Liver (tissue), 9 donors: ENCODE measurements around the gene CCDC71. TPM values are rescaled to one million over a fixed set of nuclear protein-coding genes. Genes with fewer than 3 reads are reported as not detected.

Experiments used
- DNase-seq: peaks from one replicate; pipeline ENCODE4 v3.0.0-alpha.2; 2017; ENCODE audit warnings: low spot score
- H3K27ac ChIP-seq, 2 donors: one replicate each; pipeline ENCODE4 v1.7.0; 2013; ENCODE audit warnings: inconsistent platforms in 2 of 2, low read length in 2 of 2, control low read depth in 1 of 2, low read depth in 1 of 2, mild to moderate bottlenecking in 1 of 2
- H3K27me3 ChIP-seq, 4 donors: one replicate each; pipeline versions ENCODE4 v1.6.1 to v1.7.0; 2013; ENCODE audit warnings: low read length in 3 of 4, inconsistent platforms in 1 of 4, mild to moderate bottlenecking in 1 of 4, moderate library complexity in 1 of 4; ENCODE audit not compliant: control insufficient read depth in 4 of 4, insufficient read depth in 4 of 4
- H3K36me3 ChIP-seq, 4 donors: one replicate each; pipeline versions ENCODE4 v1.6.1 to v1.7.0; 2013; ENCODE audit warnings: low read length in 3 of 4, mild to moderate bottlenecking in 3 of 4, low read depth in 1 of 4, moderate library complexity in 1 of 4; ENCODE audit not compliant: control insufficient read depth in 4 of 4, insufficient read depth in 3 of 4
- H3K4me1 ChIP-seq, 4 donors: one replicate each; pipeline versions ENCODE4 v1.6.1 to v1.7.0; 2013; ENCODE audit warnings: low read length in 3 of 4, mild to moderate bottlenecking in 3 of 4, moderate library complexity in 1 of 4; ENCODE audit not compliant: control insufficient read depth in 4 of 4, insufficient read depth in 4 of 4
- H3K4me3 ChIP-seq, 3 donors: one replicate each; pipeline versions ENCODE4 v1.6.1 to v1.7.0; 2013; ENCODE audit warnings: low read length in 3 of 3, control low read depth in 1 of 3, low read depth in 1 of 3, mild to moderate bottlenecking in 1 of 3
- H3K9ac ChIP-seq, 2 donors: one replicate each; pipeline ENCODE4 v1.7.0; 2013; ENCODE audit warnings: low read length in 2 of 2, mild to moderate bottlenecking in 2 of 2, moderate library complexity in 2 of 2, control low read depth in 1 of 2, low read depth in 1 of 2
- H3K9me3 ChIP-seq, 4 donors: one replicate each; pipeline versions ENCODE4 v1.6.1 to v1.7.0; 2013; ENCODE audit warnings: low read length in 3 of 4; ENCODE audit not compliant: control insufficient read depth in 4 of 4
- EGR1 ChIP-seq, 2 donors: IDR thresholded peaks; 2 replicates each; pipeline ENCODE4 v1.6.1; 2016 to 2018; ENCODE audit warnings: antibody characterized with exemption in 2 of 2, low read depth in 2 of 2
- FOXA1 ChIP-seq: IDR thresholded peaks from 2 replicates; pipeline ENCODE4 v1.6.1; 2016; ENCODE audit warnings: antibody characterized with exemption
- FOXA2 ChIP-seq: IDR thresholded peaks from 2 replicates; pipeline ENCODE4 v1.6.1; 2016; ENCODE audit warnings: antibody characterized with exemption
- GABPA ChIP-seq, 2 donors: IDR thresholded peaks in 1 of 2; conservative IDR thresholded peaks in 1 of 2; 2 replicates each; pipeline ENCODE4 v1.6.1; 2016; ENCODE audit warnings: antibody characterized with exemption in 2 of 2, mild to moderate bottlenecking in 1 of 2, moderate library complexity in 1 of 2
- HNF4A ChIP-seq, 2 donors: conservative IDR thresholded peaks; 2 replicates each; pipeline ENCODE4 v1.6.1; 2016; ENCODE audit warnings: antibody characterized with exemption in 2 of 2, mild to moderate bottlenecking in 2 of 2
- HNF4G ChIP-seq: IDR thresholded peaks from 2 replicates; pipeline ENCODE4 v1.6.1; 2016; ENCODE audit warnings: antibody characterized with exemption
- JUND ChIP-seq, 2 donors: IDR thresholded peaks; 2 replicates each; pipeline ENCODE4 v1.6.1; 2016; ENCODE audit warnings: antibody characterized with exemption in 2 of 2
- NR2F2 ChIP-seq: IDR thresholded peaks from 2 replicates; pipeline ENCODE4 v1.6.1; 2016; ENCODE audit warnings: antibody characterized with exemption
- RXRA ChIP-seq, 2 donors: IDR thresholded peaks; 2 replicates each; pipeline ENCODE4 v1.6.1; 2017 to 2018; ENCODE audit warnings: antibody characterized with exemption in 2 of 2, mild to moderate bottlenecking in 1 of 2
- SP1 ChIP-seq: IDR thresholded peaks from 2 replicates; pipeline ENCODE4 v1.6.1; 2018; ENCODE audit warnings: antibody characterized with exemption, mild to moderate bottlenecking
- TAF1 ChIP-seq: conservative IDR thresholded peaks from 2 replicates; pipeline ENCODE4 v1.6.1; 2016; ENCODE audit warnings: antibody characterized with exemption, mild to moderate bottlenecking
- YY1 ChIP-seq: IDR thresholded peaks from 2 replicates; pipeline ENCODE4 v1.6.1; 2016; ENCODE audit warnings: antibody characterized with exemption, mild to moderate bottlenecking
- WGBS: extraction: QIAGEN DNeasy Blood & Tissue Kit; methylation state at CpG from one replicate; pipeline ENCODE4 v1.1.7; 2013; 5-methylcytosine and 5-hydroxymethylcytosine counted together
- polyA plus RNA-seq, 2 donors: library from polyadenylated mRNA; stranded (reverse) in 1 of 2; unstranded in 1 of 2; fragments of 200-250 nt in 1 of 2; fragments of >200 nt in 1 of 2; fragmentation: Nextera tagmentation in 1 of 2; extraction: Ambion mirVana in 1 of 2; gene quantifications; one replicate each; pipeline versions ENCODE4 v1.2.1 to v1.2.3, GENCODE V29; 2013 to 2015
- total RNA-seq, 2 donors: library from RNA; depleted of rRNA; stranded (reverse); fragments of >200 nt; gene quantifications; one replicate each; pipeline ENCODE4 v1.2.3, GENCODE V29; 2014
- TF ChIP-seq, protein P1 (sequence below): IDR thresholded peaks from 2 replicates; pipeline ENCODE4 v1.6.1; 2016; ENCODE audit warnings: antibody characterized with exemption, mild to moderate bottlenecking
- TF ChIP-seq, protein P2 (sequence below): IDR thresholded peaks from 2 replicates; pipeline ENCODE4 v1.6.1; 2016; ENCODE audit warnings: antibody characterized with exemption
- donor health status: healthy.
- donor health status: healthy.
- donor health status: healthy.
- donor health status: healthy.
- donor health status: healthy.

The CCDC71 gene
- total and polyA plus RNA-seq, 4 donors = 1.1 to 10.7 (median 8.2) TPM

DNA sequence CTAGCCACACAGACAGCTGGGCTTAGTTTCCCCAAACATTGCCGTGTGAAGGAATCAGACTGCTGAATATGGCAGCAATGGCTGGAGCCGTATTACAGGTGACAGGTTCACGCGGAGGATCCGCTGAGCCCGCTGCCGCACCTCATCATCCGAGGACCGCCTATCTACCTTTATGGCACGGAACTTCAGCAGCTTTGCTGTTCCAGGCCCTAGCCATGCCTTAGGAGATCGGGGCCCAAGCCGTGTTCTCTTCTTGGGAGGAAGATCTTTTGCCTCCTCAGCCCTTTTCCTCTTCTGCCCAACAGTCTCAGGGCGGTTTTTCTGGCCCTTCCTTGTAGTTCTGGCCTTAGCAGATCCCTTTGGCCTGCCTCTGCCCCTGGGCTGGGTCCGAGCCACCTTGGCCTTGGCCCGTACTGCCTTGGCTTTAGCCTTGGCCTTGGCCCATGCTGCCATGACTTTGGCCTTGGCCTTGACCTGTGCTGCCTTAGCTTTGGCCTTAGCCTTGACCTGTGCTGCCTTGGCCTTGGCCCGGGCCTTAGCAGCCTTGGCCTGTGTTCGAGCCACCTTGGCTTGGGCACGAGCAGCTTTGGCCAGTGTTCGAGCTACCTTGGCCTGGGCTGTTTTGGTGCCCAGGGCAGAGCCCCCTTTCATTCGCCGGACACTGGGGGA is 3.2 kb downstream of the CCDC71 start:
- Histone ChIP-seq H3K27me3 (no peaks in the 10 kb centered on the region), H3K4me3 (no peak overlapping the region), H3K9ac (no peak overlapping the region), H3K36me3 (peaks cover 0 to 14% (median 12%) of the 10 kb centered on the region in 4 donors), H3K9me3 (no peaks in the 10 kb centered on the region), H3K4me1 (peaks cover 18 to 30% (median 30%) of the 10 kb centered on the region in 4 donors), H3K27ac (no peak overlapping the region)
- TF ChIP-seq EGR1 (IDR thresholded peaks at IDR 0.05; ENCODE audit: low read depth in 2 of 2) = no peak
- no peak for TF ChIP-seq TAF1
- 97% methylated on average over 21 of the region's 21 CpGs for WGBS
- no peak for DNase-seq

DNA sequence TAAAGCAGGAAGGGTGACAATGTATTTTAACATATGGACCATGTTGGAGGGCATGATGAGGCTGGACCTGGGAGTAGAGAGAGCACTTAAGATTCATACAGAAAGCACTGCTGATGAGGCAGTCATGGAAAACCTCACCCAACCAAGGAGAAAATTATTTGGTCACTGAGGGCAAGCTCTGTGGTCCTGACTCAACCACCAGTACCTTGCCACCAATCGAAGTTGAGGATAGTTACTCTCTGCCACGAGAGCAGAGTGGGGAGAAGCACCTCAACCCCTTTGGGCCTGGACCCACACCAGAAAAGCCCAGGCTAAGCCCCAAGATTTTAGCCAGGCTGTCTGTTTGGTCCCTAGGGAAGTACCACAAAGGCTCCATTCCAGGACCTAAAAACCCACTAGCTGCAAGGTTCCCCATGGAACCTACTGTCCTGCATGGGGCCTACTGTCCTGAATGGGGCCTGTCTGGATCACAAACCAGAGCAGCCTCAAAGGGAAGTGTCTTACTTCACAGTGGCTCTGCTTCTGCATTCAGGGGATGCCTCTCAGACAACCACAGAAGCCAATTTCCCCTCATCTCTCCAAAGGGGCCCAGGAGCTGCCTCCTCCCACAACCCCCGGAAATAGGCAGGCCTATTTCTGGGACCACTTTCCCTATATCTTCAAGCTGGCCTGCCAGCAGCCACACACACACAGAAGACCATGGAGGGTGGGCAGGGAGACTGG is 4.2 kb downstream of the CCDC71 start:
- DNase-seq = no peak
- Histone ChIP-seq H3K9me3 (no peaks in the 10 kb centered on the region), H3K4me3 (no peak overlapping the region), H3K27me3 (no peaks in the 10 kb centered on the region), H3K9ac (no peak overlapping the region), H3K4me1 (peaks cover 12 to 22% (median 21%) of the 10 kb centered on the region in 4 donors), H3K36me3 (peaks cover 0 to 14% (median 12%) of the 10 kb centered on the region in 4 donors), H3K27ac (no peak overlapping the region)
- 83% methylated on average over 3 of the region's 3 CpGs for WGBS
- TF ChIP-seq RXRA (IDR thresholded peaks at IDR 0.05) = no peak
- TF ChIP-seq FOXA1 = no peak
- TF ChIP-seq, protein P1, sequence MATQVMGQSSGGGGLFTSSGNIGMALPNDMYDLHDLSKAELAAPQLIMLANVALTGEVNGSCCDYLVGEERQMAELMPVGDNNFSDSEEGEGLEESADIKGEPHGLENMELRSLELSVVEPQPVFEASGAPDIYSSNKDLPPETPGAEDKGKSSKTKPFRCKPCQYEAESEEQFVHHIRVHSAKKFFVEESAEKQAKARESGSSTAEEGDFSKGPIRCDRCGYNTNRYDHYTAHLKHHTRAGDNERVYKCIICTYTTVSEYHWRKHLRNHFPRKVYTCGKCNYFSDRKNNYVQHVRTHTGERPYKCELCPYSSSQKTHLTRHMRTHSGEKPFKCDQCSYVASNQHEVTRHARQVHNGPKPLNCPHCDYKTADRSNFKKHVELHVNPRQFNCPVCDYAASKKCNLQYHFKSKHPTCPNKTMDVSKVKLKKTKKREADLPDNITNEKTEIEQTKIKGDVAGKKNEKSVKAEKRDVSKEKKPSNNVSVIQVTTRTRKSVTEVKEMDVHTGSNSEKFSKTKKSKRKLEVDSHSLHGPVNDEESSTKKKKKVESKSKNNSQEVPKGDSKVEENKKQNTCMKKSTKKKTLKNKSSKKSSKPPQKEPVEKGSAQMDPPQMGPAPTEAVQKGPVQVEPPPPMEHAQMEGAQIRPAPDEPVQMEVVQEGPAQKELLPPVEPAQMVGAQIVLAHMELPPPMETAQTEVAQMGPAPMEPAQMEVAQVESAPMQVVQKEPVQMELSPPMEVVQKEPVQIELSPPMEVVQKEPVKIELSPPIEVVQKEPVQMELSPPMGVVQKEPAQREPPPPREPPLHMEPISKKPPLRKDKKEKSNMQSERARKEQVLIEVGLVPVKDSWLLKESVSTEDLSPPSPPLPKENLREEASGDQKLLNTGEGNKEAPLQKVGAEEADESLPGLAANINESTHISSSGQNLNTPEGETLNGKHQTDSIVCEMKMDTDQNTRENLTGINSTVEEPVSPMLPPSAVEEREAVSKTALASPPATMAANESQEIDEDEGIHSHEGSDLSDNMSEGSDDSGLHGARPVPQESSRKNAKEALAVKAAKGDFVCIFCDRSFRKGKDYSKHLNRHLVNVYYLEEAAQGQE = no peak
- TF ChIP-seq EGR1 (IDR thresholded peaks at IDR 0.05; ENCODE audit: low read depth in 2 of 2) = no peak
- TF ChIP-seq SP1 = no peak
- TF ChIP-seq JUND (IDR thresholded peaks at IDR 0.05) = no peak
- TF ChIP-seq HNF4A (conservative IDR thresholded peaks at IDR 0.05) = no peak
- TF ChIP-seq GABPA (IDR thresholded peaks at IDR 0.05 in 1 of 2, conservative IDR thresholded peaks at IDR 0.05 in 1 of 2) = no peak
- TF ChIP-seq NR2F2 = no peak
- TF ChIP-seq, protein P2, sequence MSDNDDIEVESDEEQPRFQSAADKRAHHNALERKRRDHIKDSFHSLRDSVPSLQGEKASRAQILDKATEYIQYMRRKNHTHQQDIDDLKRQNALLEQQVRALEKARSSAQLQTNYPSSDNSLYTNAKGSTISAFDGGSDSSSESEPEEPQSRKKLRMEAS = no peak

DNA sequence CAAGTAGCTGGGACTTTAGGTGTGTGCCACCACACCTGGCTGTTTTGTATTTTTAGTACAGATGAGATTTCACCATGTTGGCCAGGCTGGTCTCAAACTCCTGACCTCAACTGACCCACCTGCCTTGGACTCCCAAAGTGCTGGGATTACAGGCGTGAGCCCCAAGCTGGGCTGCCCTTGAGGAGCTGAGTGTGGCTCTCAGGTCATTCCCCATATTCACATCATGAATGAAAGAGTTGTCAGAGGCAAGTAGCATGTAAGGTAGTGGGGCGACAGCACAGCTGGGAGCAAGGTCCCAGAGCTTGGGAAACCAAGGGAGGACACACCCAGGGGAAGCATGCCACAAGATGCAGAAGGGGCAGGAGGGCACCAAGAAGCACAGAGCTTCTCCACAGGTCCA is 4.9 kb downstream of the CCDC71 start:
- no peaks in the 10 kb centered on the region for H3K27me3 ChIP-seq
- no peak overlapping the region for H3K4me3 ChIP-seq
- H3K4me1 ChIP-seq = peaks cover 7 to 15% (median 15%) of the 10 kb centered on the region in 4 donors
- no peak for DNase-seq
- no peak overlapping the region for H3K27ac ChIP-seq
- no peak for TF ChIP-seq TAF1
- no peak for TF ChIP-seq GABPA (IDR thresholded peaks at IDR 0.05 in 1 of 2, conservative IDR thresholded peaks at IDR 0.05 in 1 of 2)
- TF ChIP-seq FOXA1 = no peak
- TF ChIP-seq YY1 = no peak
- TF ChIP-seq, protein P1 = no peak
- TF ChIP-seq, protein P2 = no peak
- TF ChIP-seq JUND (IDR thresholded peaks at IDR 0.05) = no peak
- no peak for TF ChIP-seq SP1
- TF ChIP-seq RXRA (IDR thresholded peaks at IDR 0.05) = no peak
- TF ChIP-seq HNF4G = no peak
- no peak for TF ChIP-seq FOXA2
- no peak for TF ChIP-seq NR2F2
- WGBS = 100% methylated on average over 2 of the region's 2 CpGs
- H3K9ac ChIP-seq = no peak overlapping the region
- no peaks in the 10 kb centered on the region for H3K9me3 ChIP-seq
- peaks cover 0 to 14% (median 12%) of the 10 kb centered on the region in 4 donors for H3K36me3 ChIP-seq
